Tibial nerve (tissue), 4 donors: ENCODE results near the gene MMP3. TPM values are rescaled to one million over a fixed set of nuclear protein-coding genes. Genes with fewer than 3 reads are reported as not detected.

Source experiments
- DNase-seq, 2 donors: peaks; one replicate each; pipeline ENCODE4 v3.0.0-alpha.2; 2019; ENCODE audit warnings: low spot score in 2 of 2
- H3K27ac ChIP-seq, 4 donors: fragments of 200-600 bp; sonication (generic) in 3 of 4; one replicate each; pipeline ENCODE4 v1.5.1; 2017 to 2019; ENCODE audit warnings: mild to moderate bottlenecking in 1 of 4
- H3K27me3 ChIP-seq, 2 donors: fragments of 200-600 bp; sonication (generic) in 1 of 2; one replicate each; pipeline versions ENCODE4 v1.5.1 to v1.6.0; 2017 to 2019
- H3K36me3 ChIP-seq, 3 donors: fragments of 200-600 bp; sonication (generic); one replicate each; pipeline ENCODE4 v1.5.1; 2018 to 2019
- H3K4me1 ChIP-seq, 4 donors: fragments of 200-600 bp; sonication (generic) in 3 of 4; one replicate each; pipeline ENCODE4 v1.5.1; 2017 to 2019
- H3K4me3 ChIP-seq, 4 donors: fragments of 200-600 bp; sonication (generic) in 3 of 4; one replicate each; pipeline ENCODE4 v1.5.1; 2017 to 2019; ENCODE audit warnings: mild to moderate bottlenecking in 1 of 4, moderate library complexity in 1 of 4
- H3K9me3 ChIP-seq, 4 donors: fragments of 200-600 bp; sonication (generic) in 3 of 4; one replicate each; pipeline ENCODE4 v1.5.1; 2017 to 2019
- CTCF ChIP-seq, 5 experiments: fragments of 200-600 bp in 3 of 5; fragments of 450-650 bp in 2 of 5; sonication (generic) in 3 of 5; IDR thresholded peaks; one replicate each; pipeline ENCODE4 v1.5.1; 2016 to 2019; ENCODE audit warnings: antibody characterized with exemption in 5 of 5, mild to moderate bottlenecking in 3 of 5, moderate library complexity in 2 of 5
- EP300 ChIP-seq, 2 donors: sonication (generic); formaldehyde crosslinking; IDR thresholded peaks; one replicate each; pipeline ENCODE4 v1.6.1; 2017; ENCODE audit warnings: antibody characterized with exemption in 2 of 2, mild to moderate bottlenecking in 1 of 2
- POLR2A ChIP-seq, 2 donors: fragments of 450-650 bp; IDR thresholded peaks; one replicate each; pipeline ENCODE4 v1.6.1; 2017; ENCODE audit warnings: antibody characterized with exemption in 2 of 2, mild to moderate bottlenecking in 2 of 2, moderate library complexity in 2 of 2
- WGBS, 2 donors: methylation state at CpG; one replicate each; pipeline ENCODE4 v1.1.5; 2018; 5-methylcytosine and 5-hydroxymethylcytosine counted together
- total RNA-seq, 4 donors: library from RNA; depleted of rRNA; stranded (reverse); fragments of >200 nt; gene quantifications; one replicate each; pipeline ENCODE4 v1.1.0, GENCODE V29; 2016

The MMP3 gene
- total RNA-seq, 4 donors from 2014 or later, result 6.1 to 545 (median 85.1) TPM

- 82 to 85% methylated on average over 4 of the region's 4 CpGs for WGBS, 2 donors
- DNase-seq, result no peak
- Histone ChIP-seq H3K9me3 (no peaks in the 10 kb centered on the region), H3K27ac (no peak overlapping the region), H3K4me1 (no peaks in the 10 kb centered on the region), H3K4me3 (no peak overlapping the region), H3K36me3 (no peaks in the 10 kb centered on the region), H3K27me3 (no peaks in the 10 kb centered on the region)
- TF ChIP-seq CTCF (IDR thresholded peaks at IDR 0.05), result no peak
- TF ChIP-seq EP300 (IDR thresholded peaks at IDR 0.05), result peak in 1 of 2 donors; percentile 10
Measured at GRCh38 chr11:102791271-102792036, 52.0 kb downstream of the MMP3 start.

GRCh38 chr11:102788334-102788995 is 54.9 kb downstream of the MMP3 start:
- no peak for TF ChIP-seq CTCF (IDR thresholded peaks at IDR 0.05)
- TF ChIP-seq POLR2A (IDR thresholded peaks at IDR 0.05), result no peak
- TF ChIP-seq EP300 (IDR thresholded peaks at IDR 0.05), result no peak
- 78 to 79% methylated on average over 8 of the region's 8 CpGs for WGBS, 2 donors

More at GRCh38 chr11:102788334-102788995, 54.9 kb downstream of the MMP3 start:
- no peak overlapping the region for H3K4me3 ChIP-seq
- no peak for DNase-seq
- H3K36me3 ChIP-seq, result no peaks in the 10 kb centered on the region
- H3K27ac ChIP-seq, result no peak overlapping the region
- H3K9me3 ChIP-seq, result no peaks in the 10 kb centered on the region
- no peaks in the 10 kb centered on the region for H3K27me3 ChIP-seq
- H3K4me1 ChIP-seq, result no peaks in the 10 kb centered on the region

Other genes starting within 250 kb of the MMP3 start
- not detected for gene MMP20, start 218.3 kb downstream of the MMP3 start, total RNA-seq
- gene MMP27, start 137.8 kb downstream of the MMP3 start, total RNA-seq, result under 1 TPM in 1 of 4 donors, not detected in 3; 0.78 TPM
- not detected for gene MMP8, start 118.7 kb downstream of the MMP3 start, total RNA-seq
- not detected for gene MMP10, start 63.0 kb downstream of the MMP3 start, total RNA-seq
- gene MMP1, start 45.4 kb downstream of the MMP3 start, total RNA-seq, result not detected
- gene MMP12, start 31.4 kb upstream of the MMP3 start, total RNA-seq, result not detected
- gene MMP13, start 112.1 kb upstream of the MMP3 start, total RNA-seq, result not detected
- gene DCUN1D5, start 248.6 kb upstream of the MMP3 start, total RNA-seq, result 100 to 1,000 TPM in 1 of 4 donors, 10 to 100 TPM in 3; 68.2 to 102 (median 82.9) TPM